ENCODE measurements around the gene CNTNAP2. TPM values are rescaled to one million over a fixed set of nuclear protein-coding genes. Genes with fewer than 3 reads are reported as not detected.

Gene CNTNAP2
- polyA plus RNA-seq, 1 experiment = not detected

DNA sequence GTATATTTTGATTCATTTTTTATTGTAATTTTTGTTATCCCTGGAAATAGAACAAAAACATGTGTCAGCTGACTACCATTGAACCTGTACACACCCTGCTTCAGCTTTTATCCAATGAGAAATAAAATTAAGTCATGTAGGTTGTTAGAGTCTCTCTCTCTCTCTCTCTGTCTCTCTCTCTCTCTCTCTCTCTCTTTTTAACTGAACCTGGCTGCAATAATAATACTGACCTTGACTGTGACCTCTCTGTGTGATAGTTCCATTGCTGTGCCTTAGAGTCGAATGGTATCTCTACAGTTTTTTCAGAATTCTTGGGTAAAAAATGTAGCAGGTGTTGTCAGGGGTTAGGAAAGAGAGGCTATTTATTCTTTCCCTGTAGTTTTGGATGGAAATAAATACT lies 637.8 kb downstream of the CNTNAP2 start:
- Histone ChIP-seq H3K36me3 (ENCODE audit: control insufficient read depth, insufficient read depth, low read length) (no peaks in the 10 kb centered on the region), H3K4me3 (ENCODE audit: low read depth, low read length) (no peak overlapping the region), H3K27me3 (ENCODE audit: control insufficient read depth, insufficient read depth, low read length) (no peaks in the 10 kb centered on the region)
- no peak for DNase-seq (ENCODE audit: low read depth)
- ChIA-PET POLR2A (no interaction called here), CTCF (no interaction called here)
- TF ChIP-seq, protein P1, sequence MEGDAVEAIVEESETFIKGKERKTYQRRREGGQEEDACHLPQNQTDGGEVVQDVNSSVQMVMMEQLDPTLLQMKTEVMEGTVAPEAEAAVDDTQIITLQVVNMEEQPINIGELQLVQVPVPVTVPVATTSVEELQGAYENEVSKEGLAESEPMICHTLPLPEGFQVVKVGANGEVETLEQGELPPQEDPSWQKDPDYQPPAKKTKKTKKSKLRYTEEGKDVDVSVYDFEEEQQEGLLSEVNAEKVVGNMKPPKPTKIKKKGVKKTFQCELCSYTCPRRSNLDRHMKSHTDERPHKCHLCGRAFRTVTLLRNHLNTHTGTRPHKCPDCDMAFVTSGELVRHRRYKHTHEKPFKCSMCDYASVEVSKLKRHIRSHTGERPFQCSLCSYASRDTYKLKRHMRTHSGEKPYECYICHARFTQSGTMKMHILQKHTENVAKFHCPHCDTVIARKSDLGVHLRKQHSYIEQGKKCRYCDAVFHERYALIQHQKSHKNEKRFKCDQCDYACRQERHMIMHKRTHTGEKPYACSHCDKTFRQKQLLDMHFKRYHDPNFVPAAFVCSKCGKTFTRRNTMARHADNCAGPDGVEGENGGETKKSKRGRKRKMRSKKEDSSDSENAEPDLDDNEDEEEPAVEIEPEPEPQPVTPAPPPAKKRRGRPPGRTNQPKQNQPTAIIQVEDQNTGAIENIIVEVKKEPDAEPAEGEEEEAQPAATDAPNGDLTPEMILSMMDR (IDR thresholded peaks at IDR 0.05; ENCODE audit: insufficient read depth, low read depth, low read length) = no peak

DNA sequence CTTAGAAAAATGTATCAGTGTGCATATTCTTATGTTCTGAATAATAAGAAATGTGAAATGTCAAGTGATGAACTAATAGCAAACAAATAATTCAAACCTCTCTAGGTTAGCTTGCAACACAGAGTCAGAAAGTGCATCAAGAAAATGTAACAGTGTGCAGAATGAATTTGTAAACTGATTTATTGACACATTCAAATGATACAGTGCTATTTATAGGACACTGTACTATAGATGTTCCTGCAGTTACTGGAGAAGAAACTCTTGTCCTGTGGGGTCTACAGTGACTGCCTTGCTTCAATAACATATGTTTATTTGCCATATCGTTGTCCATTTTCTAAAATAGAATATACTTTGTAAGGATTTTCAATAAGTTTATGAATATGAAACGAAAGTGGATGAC lies 639.0 kb downstream of the CNTNAP2 start:
- Histone ChIP-seq H3K36me3 (ENCODE audit: control insufficient read depth, insufficient read depth, low read length) (no peaks in the 10 kb centered on the region), H3K4me3 (ENCODE audit: low read depth, low read length) (no peak overlapping the region), H3K27me3 (ENCODE audit: control insufficient read depth, insufficient read depth, low read length) (no peaks in the 10 kb centered on the region)
- POLR2A ChIA-PET = no interaction called here
- DNase-seq (ENCODE audit: low read depth) = no peak
- CTCF ChIA-PET = no interaction called here
- TF ChIP-seq, protein P1 (IDR thresholded peaks at IDR 0.05; ENCODE audit: insufficient read depth, low read depth, low read length) = no peak

DNA sequence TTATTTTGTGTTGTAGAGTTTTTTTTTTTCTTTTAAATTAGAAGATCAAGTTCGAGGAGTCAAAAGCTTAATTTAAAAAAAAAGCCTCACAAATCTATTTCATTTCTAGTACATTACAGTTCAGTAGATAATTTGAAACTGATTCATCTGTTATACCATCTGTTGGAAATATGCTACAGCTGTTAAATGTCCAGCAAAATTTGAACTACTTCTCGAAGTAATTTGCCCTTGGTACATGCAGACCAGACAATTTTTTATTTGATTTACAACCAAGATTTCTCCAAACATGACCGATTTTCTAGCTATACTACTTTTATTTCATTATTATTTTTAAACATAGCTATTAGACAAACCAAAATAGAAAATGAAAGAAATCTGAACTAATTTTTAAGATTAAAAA lies 647.9 kb downstream of the CNTNAP2 start:
- no peak overlapping the region for H3K4me3 ChIP-seq (ENCODE audit: low read depth, low read length)
- H3K36me3 ChIP-seq (ENCODE audit: control insufficient read depth, insufficient read depth, low read length) = no peaks in the 10 kb centered on the region
- TF ChIP-seq, protein P1 (IDR thresholded peaks at IDR 0.05; ENCODE audit: insufficient read depth, low read depth, low read length) = no peak
- H3K27me3 ChIP-seq (ENCODE audit: control insufficient read depth, insufficient read depth, low read length) = no peaks in the 10 kb centered on the region
- ChIA-PET POLR2A (no interaction called here), CTCF (no interaction called here)
- no peak for DNase-seq (ENCODE audit: low read depth)

DNA sequence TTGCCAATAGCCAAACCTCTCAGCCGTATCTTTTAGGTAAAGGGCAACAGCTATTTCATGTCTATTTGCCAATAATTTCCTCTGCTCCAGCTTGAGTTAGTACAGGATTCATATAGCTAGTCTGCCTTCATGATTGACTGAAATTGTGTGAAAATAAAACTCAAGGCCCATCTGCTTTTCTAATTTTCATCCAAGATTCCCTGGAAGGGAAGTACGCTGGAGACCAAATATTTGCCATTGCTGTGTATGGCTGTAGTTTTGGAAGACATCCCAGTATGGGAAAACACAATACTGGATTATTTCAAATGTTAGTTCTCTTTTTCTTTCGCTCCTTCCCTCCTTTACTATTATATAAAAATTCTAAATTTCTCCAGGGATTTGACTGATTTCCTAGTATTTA lies 652.4 kb downstream of the CNTNAP2 start:
- TF ChIP-seq, protein P1 (IDR thresholded peaks at IDR 0.05; ENCODE audit: insufficient read depth, low read depth, low read length) = no peak
- ChIA-PET POLR2A (no interaction called here), CTCF (no interaction called here)
- no peak overlapping the region for H3K4me3 ChIP-seq (ENCODE audit: low read depth, low read length)
- no peaks in the 10 kb centered on the region for H3K27me3 ChIP-seq (ENCODE audit: control insufficient read depth, insufficient read depth, low read length)
- DNase-seq (ENCODE audit: low read depth) = no peak
- no peaks in the 10 kb centered on the region for H3K36me3 ChIP-seq (ENCODE audit: control insufficient read depth, insufficient read depth, low read length)

DNA sequence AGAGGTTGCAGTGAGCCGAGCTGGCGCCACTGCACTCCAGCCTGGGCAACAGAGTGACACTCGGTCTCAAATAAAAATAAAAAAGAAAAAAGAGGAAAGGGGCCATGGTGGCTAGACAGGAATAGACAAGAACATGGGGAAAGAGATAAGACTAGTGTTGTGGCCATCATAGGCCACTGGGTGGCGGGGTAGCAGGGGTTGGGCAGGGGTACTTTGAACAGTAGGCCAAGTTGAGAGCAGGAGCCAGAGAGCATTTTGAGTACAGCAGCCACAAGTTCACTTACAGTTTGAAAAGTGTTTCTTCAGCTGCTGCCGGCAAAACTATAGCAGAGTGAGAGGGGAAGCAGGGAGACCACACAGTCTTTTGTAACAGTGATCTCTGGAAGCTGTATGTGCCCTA lies 656.0 kb downstream of the CNTNAP2 start:
- ChIA-PET CTCF (no interaction called here), POLR2A (no interaction called here)
- H3K4me3 ChIP-seq (ENCODE audit: low read depth, low read length) = no peak overlapping the region
- DNase-seq (ENCODE audit: low read depth) = no peak
- TF ChIP-seq, protein P1 (IDR thresholded peaks at IDR 0.05; ENCODE audit: insufficient read depth, low read depth, low read length) = no peak
- H3K36me3 ChIP-seq (ENCODE audit: control insufficient read depth, insufficient read depth, low read length) = no peaks in the 10 kb centered on the region
- H3K27me3 ChIP-seq (ENCODE audit: control insufficient read depth, insufficient read depth, low read length) = no peaks in the 10 kb centered on the region

Measured in BJ (cell line).